Esophagus squamous epithelium (tissue), 5 donors: ENCODE results near the gene MAP4K4. TPM values are rescaled to one million over a fixed set of nuclear protein-coding genes. Genes with fewer than 3 reads are reported as not detected.

ENCODE experiments used
- DNase-seq: peaks from one replicate; lab custom pipeline; 2025; lab: John Stamatoyannopoulos, UW
- H3K27ac ChIP-seq, 4 donors: fragments of 200-600 bp; sonication (generic); one replicate each; pipeline ENCODE4 v1.5.1; 2016 to 2019; ENCODE audit warnings: mild to moderate bottlenecking in 1 of 4
- H3K27me3 ChIP-seq, 4 donors: fragments of 200-600 bp; sonication (generic); 1 replicate in 3 of 4; 2 replicates in 1 of 4; pipeline versions ENCODE4 v1.5.1 to v1.6.0; 2017 to 2021; ENCODE audit warnings: antibody characterized with exemption in 1 of 4
- H3K36me3 ChIP-seq, 3 donors: fragments of 200-600 bp; sonication (generic); one replicate each; pipeline ENCODE4 v1.5.1; 2016 to 2019
- H3K4me1 ChIP-seq, 3 donors: fragments of 200-600 bp; sonication (generic); one replicate each; pipeline ENCODE4 v1.5.1; 2017 to 2019
- H3K4me3 ChIP-seq, 4 donors: fragments of 200-600 bp; sonication (generic); 1 replicate in 3 of 4; 2 replicates in 1 of 4; pipeline ENCODE4 v1.5.1; 2016 to 2019; ENCODE audit warnings: mild to moderate bottlenecking in 2 of 4, moderate library complexity in 1 of 4
- H3K9me3 ChIP-seq, 3 donors: fragments of 200-600 bp; sonication (generic); one replicate each; pipeline ENCODE4 v1.5.1; 2016 to 2019
- POLR2A ChIP-seq, 4 donors: fragments of 450-650 bp; IDR thresholded peaks; one replicate each; pipeline ENCODE4 v1.6.1; 2017; ENCODE audit warnings: antibody characterized with exemption in 4 of 4, mild to moderate bottlenecking in 4 of 4, moderate library complexity in 3 of 4
- WGBS, 2 donors: methylation state at CpG; one replicate each; pipeline ENCODE4 v1.1.5; 2018; 5-methylcytosine and 5-hydroxymethylcytosine counted together
- intact Hi-C: fragments of 100-400 bp; cut with DNase I; formaldehyde crosslinking; loops from one replicate; pipeline ENCODE4 v1.15.0; 2022
- total RNA-seq, 4 donors: library from RNA; depleted of rRNA; stranded (reverse); fragments of >200 nt; gene quantifications; one replicate each; pipeline ENCODE4 v1.1.0, GENCODE V29; 2016
- TF ChIP-seq, protein P1 (sequence below), 6 experiments: fragments of 450-650 bp in 4 of 6; fragments of 200-600 bp in 2 of 6; sonication (generic) in 2 of 6; IDR thresholded peaks; one replicate each; pipeline ENCODE4 v1.5.1; 2016 to 2019; ENCODE audit warnings: antibody characterized with exemption in 6 of 6, mild to moderate bottlenecking in 4 of 6, moderate library complexity in 4 of 6
- donor health status: DM: yes; HTN: yes; CAD: no.

The MAP4K4 gene
- total RNA-seq, 4 donors from 2014 or later, result 46.0 to 121 (median 53.9) TPM

GRCh38 chr2:101844055-101844635 is 146.6 kb downstream of the MAP4K4 start:
- TF ChIP-seq POLR2A (IDR thresholded peaks at IDR 0.05), result no peak
- TF ChIP-seq, protein P1, sequence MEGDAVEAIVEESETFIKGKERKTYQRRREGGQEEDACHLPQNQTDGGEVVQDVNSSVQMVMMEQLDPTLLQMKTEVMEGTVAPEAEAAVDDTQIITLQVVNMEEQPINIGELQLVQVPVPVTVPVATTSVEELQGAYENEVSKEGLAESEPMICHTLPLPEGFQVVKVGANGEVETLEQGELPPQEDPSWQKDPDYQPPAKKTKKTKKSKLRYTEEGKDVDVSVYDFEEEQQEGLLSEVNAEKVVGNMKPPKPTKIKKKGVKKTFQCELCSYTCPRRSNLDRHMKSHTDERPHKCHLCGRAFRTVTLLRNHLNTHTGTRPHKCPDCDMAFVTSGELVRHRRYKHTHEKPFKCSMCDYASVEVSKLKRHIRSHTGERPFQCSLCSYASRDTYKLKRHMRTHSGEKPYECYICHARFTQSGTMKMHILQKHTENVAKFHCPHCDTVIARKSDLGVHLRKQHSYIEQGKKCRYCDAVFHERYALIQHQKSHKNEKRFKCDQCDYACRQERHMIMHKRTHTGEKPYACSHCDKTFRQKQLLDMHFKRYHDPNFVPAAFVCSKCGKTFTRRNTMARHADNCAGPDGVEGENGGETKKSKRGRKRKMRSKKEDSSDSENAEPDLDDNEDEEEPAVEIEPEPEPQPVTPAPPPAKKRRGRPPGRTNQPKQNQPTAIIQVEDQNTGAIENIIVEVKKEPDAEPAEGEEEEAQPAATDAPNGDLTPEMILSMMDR (IDR thresholded peaks at IDR 0.05), result no peak
- Histone ChIP-seq H3K4me3 (no peak overlapping the region), H3K27ac (peak overlapping the region; percentile 6 to 51 (median 48)), H3K9me3 (no peaks in the 10 kb centered on the region), H3K4me1 (peaks cover 0 to 46% (median 13%) of the 10 kb centered on the region in 3 donors), H3K27me3 (no peaks in the 10 kb centered on the region), H3K36me3 (peaks cover 0 to 79% (median 9%) of the 10 kb centered on the region in 3 donors)
- WGBS, 2 donors, result 72% methylated on average over 11 to 12 of the region's 12 CpGs
- intact Hi-C loops, result no loop called here
- DNase-seq, result no peak

GRCh38 chr2:101846973-101847372 is 149.5 kb downstream of the MAP4K4 start:
- no peaks in the 10 kb centered on the region for H3K27me3 ChIP-seq
- no peaks in the 10 kb centered on the region for H3K9me3 ChIP-seq
- H3K36me3 ChIP-seq, result peaks cover 0 to 56% (median 0%) of the 10 kb centered on the region in 3 donors
- intact Hi-C loops, result no loop called here
- 88 to 94% methylated on average over 3 of the region's 3 CpGs for WGBS, 2 donors
- no peak overlapping the region for H3K27ac ChIP-seq
- peaks cover 0 to 57% (median 23%) of the 10 kb centered on the region in 3 donors for H3K4me1 ChIP-seq
- H3K4me3 ChIP-seq, result no peak overlapping the region
- no peak for TF ChIP-seq POLR2A (IDR thresholded peaks at IDR 0.05)
- TF ChIP-seq, protein P1 (IDR thresholded peaks at IDR 0.05), result no peak
- no peak for DNase-seq

DNA sequence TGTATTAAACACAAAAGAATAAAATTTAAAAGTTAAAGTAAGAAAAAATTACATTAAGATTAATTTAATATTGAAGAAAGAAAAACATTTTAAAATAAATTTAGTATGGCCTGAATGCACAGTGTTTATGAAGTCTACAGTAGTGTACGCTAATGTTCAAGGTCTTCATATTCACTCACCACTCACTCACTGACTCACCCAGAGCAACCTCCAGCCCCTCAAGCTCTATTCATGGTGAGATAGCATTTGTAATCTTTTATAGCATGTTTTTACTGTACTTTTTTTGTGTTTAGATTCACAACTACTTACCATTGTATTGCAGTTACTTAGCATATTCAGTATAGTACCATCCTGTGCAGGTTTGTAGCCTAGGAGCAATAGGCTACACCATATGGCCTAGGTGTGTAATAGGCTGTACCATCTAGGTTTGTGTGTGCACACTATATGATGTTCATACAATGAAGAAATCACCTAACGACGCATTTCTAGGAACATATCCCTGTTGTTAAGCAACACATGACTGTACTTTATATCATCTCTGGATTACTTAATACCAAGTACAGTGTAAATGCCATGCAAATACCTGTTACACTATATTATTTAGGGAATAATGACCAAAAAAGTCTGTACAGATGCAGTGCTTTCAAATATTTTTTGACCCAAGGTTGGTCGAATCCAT is 150.3 kb downstream of the MAP4K4 start:
- no peak for DNase-seq
- intact Hi-C loops, result no loop called here
- 76 to 85% methylated on average over 4 of the region's 4 CpGs for WGBS, 2 donors
- no peaks in the 10 kb centered on the region for H3K9me3 ChIP-seq
- H3K4me3 ChIP-seq, result no peak overlapping the region
- no peaks in the 10 kb centered on the region for H3K27me3 ChIP-seq
- H3K36me3 ChIP-seq, result peaks cover 0 to 65% (median 0%) of the 10 kb centered on the region in 3 donors
- H3K4me1 ChIP-seq, result peaks cover 0 to 49% (median 17%) of the 10 kb centered on the region in 3 donors
- TF ChIP-seq, protein P1 (IDR thresholded peaks at IDR 0.05), result no peak
- TF ChIP-seq POLR2A (IDR thresholded peaks at IDR 0.05), result no peak
- H3K27ac ChIP-seq, result no peak overlapping the region

GRCh38 chr2:101848769-101849410 is 151.4 kb downstream of the MAP4K4 start:
- 77 to 79% methylated on average over 6 of the region's 6 CpGs for WGBS, 2 donors
- Histone ChIP-seq H3K4me1 (peaks cover 0 to 38% (median 10%) of the 10 kb centered on the region in 3 donors), H3K9me3 (no peaks in the 10 kb centered on the region), H3K27me3 (no peaks in the 10 kb centered on the region), H3K4me3 (no peak overlapping the region), H3K27ac (no peak overlapping the region), H3K36me3 (peaks cover 0 to 67% (median 0%) of the 10 kb centered on the region in 3 donors)
- no peak for DNase-seq
- no peak for TF ChIP-seq POLR2A (IDR thresholded peaks at IDR 0.05)
- TF ChIP-seq, protein P1 (IDR thresholded peaks at IDR 0.05), result no peak
- intact Hi-C loops, result no loop called here

- no peak overlapping the region for H3K4me3 ChIP-seq
- H3K36me3 ChIP-seq, result peaks cover 0 to 66% (median 0%) of the 10 kb centered on the region in 3 donors
- peaks cover 0 to 29% (median 10%) of the 10 kb centered on the region in 3 donors for H3K4me1 ChIP-seq
- H3K27me3 ChIP-seq, result no peaks in the 10 kb centered on the region
- no peak for TF ChIP-seq POLR2A (IDR thresholded peaks at IDR 0.05)
- TF ChIP-seq, protein P1 (IDR thresholded peaks at IDR 0.05), result no peak
- 24 to 26% methylated on average over 2 of the region's 2 CpGs for WGBS, 2 donors
- no peak for DNase-seq
- H3K27ac ChIP-seq, result peak overlapping the region in 2 of 4 donors; percentile 9 to 12
- intact Hi-C loops, result no loop called here
- H3K9me3 ChIP-seq, result no peaks in the 10 kb centered on the region
Measured at GRCh38 chr2:101850450-101850849, 152.9 kb downstream of the MAP4K4 start.
